Dedifferentiated amniotic fluid mesenchymal stem cell (primary cell): ENCODE results near the gene ETHE1.

Experiments
- DNase-seq: peaks from one replicate; pipeline ENCODE4 v3.0.0-alpha.2; 2016; ENCODE audit errors: extremely low spot score

Gene ETHE1

GRCh38 chr19:43465468-43466120, 61.4 kb downstream of the ETHE1 start, which contains the start of gene LYPD3:
Gene LYPD3 (minus strand): TSS chr19:43465608. CDS start chr19:43465571, 37 bp downstream.
- DNase-seq = no peak

GRCh38 chr19:43464134-43464775, 62.7 kb downstream of the ETHE1 start:
- no peak for DNase-seq

- peak; percentile 68 for DNase-seq
Measured at GRCh38 chr19:43463381-43464133, 63.4 kb downstream of the ETHE1 start.

- DNase-seq = no peak
Measured at GRCh38 chr19:43462785-43463380, 64.1 kb downstream of the ETHE1 start.

- no peak for DNase-seq
Measured at GRCh38 chr19:43462383-43462782, 64.6 kb downstream of the ETHE1 start.

- DNase-seq = no peak
Measured at GRCh38 chr19:43461303-43461702, 65.7 kb downstream of the ETHE1 start.

GRCh38 chr19:43460362-43461016, 66.5 kb downstream of the ETHE1 start:
- no peak for DNase-seq

GRCh38 chr19:43457809-43458208, 69.2 kb downstream of the ETHE1 start:
- DNase-seq = no peak
